Fibroblast of lung (primary cell): ENCODE measurements around the gene SLC44A1. TPM values are rescaled to one million over a fixed set of nuclear protein-coding genes. Genes with fewer than 3 reads are reported as not detected.

ENCODE experiments used
- DNase-seq, 2 donors: peaks; one replicate each; pipeline versions ENCODE4 v3.0.0 to v3.0.0-alpha.2; 2010; ENCODE audit warnings: low read depth in 2 of 2
- H2AFZ ChIP-seq: 2 replicates; pipeline ENCODE4 v1.5.1; 2012; ENCODE audit warnings: low read length, control low read depth, inconsistent platforms
- H3K27ac ChIP-seq: 2 replicates; pipeline ENCODE4 v1.5.1; 2011; ENCODE audit warnings: low read length, control low read depth; ENCODE audit not compliant: insufficient read depth
- H3K27me3 ChIP-seq: 2 replicates; pipeline ENCODE4 v1.5.1; 2011; ENCODE audit warnings: mild to moderate bottlenecking, low read length; ENCODE audit not compliant: control insufficient read depth, insufficient read depth
- H3K36me3 ChIP-seq: 2 replicates; pipeline ENCODE4 v1.5.1; 2011; ENCODE audit warnings: low read length; ENCODE audit not compliant: control insufficient read depth, insufficient read depth
- H3K4me1 ChIP-seq: 2 replicates; pipeline ENCODE4 v1.5.1; 2011; ENCODE audit warnings: low read length; ENCODE audit not compliant: control insufficient read depth, insufficient read depth; ENCODE audit errors: extremely low read depth
- H3K4me2 ChIP-seq: 2 replicates; pipeline ENCODE4 v1.5.1; 2011; ENCODE audit warnings: low read length, control low read depth; ENCODE audit not compliant: insufficient read depth; ENCODE audit errors: extremely low read depth
- H3K4me3 ChIP-seq, 4 experiments: fragments of 200-600 bp in 1 of 4; sonication (generic) in 1 of 4; replicated peaks in 1 of 4; 2 replicates each; pipeline ENCODE4 v1.5.1; 2011 to 2016; ENCODE audit warnings: low read length in 4 of 4, low read depth in 3 of 4, mild to moderate bottlenecking in 3 of 4, control low read depth in 2 of 4, inconsistent platforms in 1 of 4, mixed read lengths in 1 of 4; ENCODE audit not compliant: insufficient read depth in 1 of 4; ENCODE audit errors: control extremely low read depth in 1 of 4
- H3K79me2 ChIP-seq: 2 replicates; pipeline ENCODE4 v1.5.1; 2012; ENCODE audit warnings: mild to moderate bottlenecking, low read length, inconsistent platforms; ENCODE audit not compliant: control insufficient read depth, insufficient read depth
- H3K9ac ChIP-seq: 2 replicates; pipeline ENCODE4 v1.5.1; 2011; ENCODE audit warnings: mild to moderate bottlenecking, low read length, control low read depth; ENCODE audit not compliant: insufficient read depth
- H3K9me3 ChIP-seq: 2 replicates; pipeline ENCODE4 v1.5.1; 2012; ENCODE audit warnings: low read depth, low read length; ENCODE audit not compliant: control insufficient read depth, insufficient read depth
- H4K20me1 ChIP-seq: 2 replicates; pipeline ENCODE4 v1.5.1; 2011; ENCODE audit warnings: low read length; ENCODE audit not compliant: control insufficient read depth, insufficient read depth; ENCODE audit errors: extremely low read depth
- EZH2 ChIP-seq: IDR thresholded peaks from 2 replicates; pipeline ENCODE4 v1.5.1; 2012; ENCODE audit warnings: low read length, control low read depth, mild to moderate bottlenecking; ENCODE audit errors: missing control alignments
- polyA plus RNA-seq, 2 donors: library from polyadenylated mRNA; depleted of rRNA in 1 of 2; stranded (reverse) in 1 of 2; unstranded in 1 of 2; fragments of >200 nt; gene quantifications; 2 replicates each; pipeline ENCODE4 v1.2.1, GENCODE V29; 2011 to 2012; ENCODE audit warnings: missing spikeins in 1 of 2
- total RNA-seq: library from RNA; depleted of rRNA; stranded (reverse); fragments of >200 nt; gene quantifications from 2 replicates; pipeline ENCODE4 v1.2.1, GENCODE V29; 2014
- TF ChIP-seq, protein P1 (sequence below), 2 donors: IDR thresholded peaks in 1 of 2; conservative IDR thresholded peaks in 1 of 2; 1 replicate in 1 of 2; 2 replicates in 1 of 2; pipeline ENCODE4 v1.5.1; 2011 to 2012; ENCODE audit warnings: low read length in 2 of 2, control low read depth in 1 of 2, inconsistent platforms in 1 of 2, low read depth in 1 of 2, mild to moderate bottlenecking in 1 of 2

The SLC44A1 gene
- total and polyA plus RNA-seq, 2 donors (not counting 1 experiment from before 2014, with no cell fraction given): 35.9 to 54.2 TPM

DNA sequence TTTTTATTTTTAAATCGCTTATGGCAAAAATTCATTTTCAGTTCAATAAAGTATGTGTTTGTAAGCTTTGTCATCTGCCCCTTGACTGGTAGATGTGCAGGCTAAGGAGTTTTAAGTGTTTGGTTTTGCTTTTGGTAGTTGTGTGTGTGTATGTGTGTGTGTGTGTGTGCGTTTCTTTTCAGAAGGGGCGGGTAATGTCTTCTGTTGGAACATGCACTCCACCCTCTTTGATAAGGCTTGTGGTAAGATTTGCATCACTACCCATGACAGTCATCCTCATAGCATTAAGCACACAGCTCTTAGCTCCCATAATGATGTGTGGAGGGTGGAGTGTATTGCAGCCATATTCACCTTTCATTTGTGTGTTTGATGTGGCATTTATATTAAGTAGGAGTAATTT is 111.3 kb downstream of the SLC44A1 start:
- no peak overlapping the region for H3K9ac ChIP-seq
- H3K4me2 ChIP-seq: no peak overlapping the region
- TF ChIP-seq EZH2: no peak
- TF ChIP-seq, protein P1, sequence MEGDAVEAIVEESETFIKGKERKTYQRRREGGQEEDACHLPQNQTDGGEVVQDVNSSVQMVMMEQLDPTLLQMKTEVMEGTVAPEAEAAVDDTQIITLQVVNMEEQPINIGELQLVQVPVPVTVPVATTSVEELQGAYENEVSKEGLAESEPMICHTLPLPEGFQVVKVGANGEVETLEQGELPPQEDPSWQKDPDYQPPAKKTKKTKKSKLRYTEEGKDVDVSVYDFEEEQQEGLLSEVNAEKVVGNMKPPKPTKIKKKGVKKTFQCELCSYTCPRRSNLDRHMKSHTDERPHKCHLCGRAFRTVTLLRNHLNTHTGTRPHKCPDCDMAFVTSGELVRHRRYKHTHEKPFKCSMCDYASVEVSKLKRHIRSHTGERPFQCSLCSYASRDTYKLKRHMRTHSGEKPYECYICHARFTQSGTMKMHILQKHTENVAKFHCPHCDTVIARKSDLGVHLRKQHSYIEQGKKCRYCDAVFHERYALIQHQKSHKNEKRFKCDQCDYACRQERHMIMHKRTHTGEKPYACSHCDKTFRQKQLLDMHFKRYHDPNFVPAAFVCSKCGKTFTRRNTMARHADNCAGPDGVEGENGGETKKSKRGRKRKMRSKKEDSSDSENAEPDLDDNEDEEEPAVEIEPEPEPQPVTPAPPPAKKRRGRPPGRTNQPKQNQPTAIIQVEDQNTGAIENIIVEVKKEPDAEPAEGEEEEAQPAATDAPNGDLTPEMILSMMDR (conservative IDR thresholded peaks at IDR 0.05 in 1 of 2, IDR thresholded peaks at IDR 0.05 in 1 of 2; ENCODE audit: low read depth in 1 of 2, low read length in 2 of 2): no peak
- no peaks in the 10 kb centered on the region for H3K27me3 ChIP-seq
- DNase-seq: peak; percentile 62 to 82
- H4K20me1 ChIP-seq: no peaks in the 10 kb centered on the region
- H3K27ac ChIP-seq: no peak overlapping the region
- no peak overlapping the region for H3K4me3 ChIP-seq
- no peaks in the 10 kb centered on the region for H3K4me1 ChIP-seq
- H2AFZ ChIP-seq: no peak overlapping the region
- no peaks in the 10 kb centered on the region for H3K9me3 ChIP-seq
- H3K79me2 ChIP-seq: no peaks in the 10 kb centered on the region
- H3K36me3 ChIP-seq: no peaks in the 10 kb centered on the region

DNA sequence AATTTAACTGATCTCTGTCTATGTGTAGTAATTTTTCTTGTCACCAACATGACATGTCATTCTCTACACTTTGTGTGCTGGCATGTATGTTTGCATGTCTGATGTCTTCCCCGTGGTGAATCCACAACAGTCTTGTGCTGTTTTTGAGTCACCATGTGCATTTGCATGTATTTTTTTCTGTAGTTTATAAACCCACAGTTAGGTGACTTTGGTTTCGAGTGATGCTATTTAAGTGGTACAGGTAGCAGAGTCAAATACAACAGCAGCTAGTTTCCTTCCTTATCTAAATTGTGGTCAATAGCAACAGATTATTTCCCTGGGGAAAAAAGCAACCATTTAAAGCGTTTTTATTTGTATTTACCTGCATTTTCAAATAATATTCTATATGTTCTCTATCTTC is 113.5 kb downstream of the SLC44A1 start:
- DNase-seq: no peak
- no peaks in the 10 kb centered on the region for H4K20me1 ChIP-seq
- no peaks in the 10 kb centered on the region for H3K27me3 ChIP-seq
- H3K4me1 ChIP-seq: no peaks in the 10 kb centered on the region
- H3K27ac ChIP-seq: no peak overlapping the region
- no peak overlapping the region for H3K9ac ChIP-seq
- H3K36me3 ChIP-seq: no peaks in the 10 kb centered on the region
- TF ChIP-seq EZH2: no peak
- TF ChIP-seq, protein P1 (conservative IDR thresholded peaks at IDR 0.05 in 1 of 2, IDR thresholded peaks at IDR 0.05 in 1 of 2; ENCODE audit: low read depth in 1 of 2, low read length in 2 of 2): no peak
- no peaks in the 10 kb centered on the region for H3K79me2 ChIP-seq
- no peaks in the 10 kb centered on the region for H3K9me3 ChIP-seq
- H3K4me2 ChIP-seq: no peak overlapping the region
- H2AFZ ChIP-seq: no peak overlapping the region
- no peak overlapping the region for H3K4me3 ChIP-seq

DNA sequence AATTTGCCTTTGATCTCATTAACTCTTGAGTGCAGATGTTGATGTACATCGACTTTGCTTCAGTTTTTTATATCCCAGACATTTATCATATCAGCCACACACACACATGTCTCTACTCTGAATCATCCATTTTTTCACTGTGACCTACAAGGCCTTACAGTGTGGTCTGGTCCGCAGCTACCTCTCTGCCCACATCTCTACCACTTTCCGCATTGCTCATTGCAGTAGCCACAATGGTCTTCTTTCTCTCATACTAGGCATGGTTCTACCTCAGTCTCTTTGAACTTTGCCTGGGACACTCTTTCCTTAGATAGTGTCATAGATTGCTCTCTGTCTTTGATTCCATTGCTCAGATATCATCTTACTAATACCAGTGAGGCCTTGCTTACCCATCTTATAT is 115.4 kb downstream of the SLC44A1 start:
- H3K9ac ChIP-seq: no peak overlapping the region

More for the DNA sequence above, 115.4 kb downstream of the SLC44A1 start:
- Histone ChIP-seq H3K4me1 (no peaks in the 10 kb centered on the region), H3K9me3 (no peaks in the 10 kb centered on the region), H3K79me2 (no peaks in the 10 kb centered on the region), H3K36me3 (no peaks in the 10 kb centered on the region), H3K27ac (no peak overlapping the region), H2AFZ (no peak overlapping the region), H3K27me3 (no peaks in the 10 kb centered on the region), H3K4me3 (no peak overlapping the region), H3K4me2 (no peak overlapping the region), H4K20me1 (no peaks in the 10 kb centered on the region)
- DNase-seq: peak; percentile 34 to 95
- TF ChIP-seq, protein P1 (conservative IDR thresholded peaks at IDR 0.05 in 1 of 2, IDR thresholded peaks at IDR 0.05 in 1 of 2; ENCODE audit: low read depth in 1 of 2, low read length in 2 of 2): no peak
- no peak for TF ChIP-seq EZH2
